ENCODE results near the gene NRG3. TPM values are rescaled to one million over a fixed set of nuclear protein-coding genes. Genes with fewer than 3 reads are reported as not detected.

The NRG3 gene
- total and polyA plus RNA-seq, 2 donors (not counting 1 experiment from before 2014, with no cell fraction given), result not detected

DNA sequence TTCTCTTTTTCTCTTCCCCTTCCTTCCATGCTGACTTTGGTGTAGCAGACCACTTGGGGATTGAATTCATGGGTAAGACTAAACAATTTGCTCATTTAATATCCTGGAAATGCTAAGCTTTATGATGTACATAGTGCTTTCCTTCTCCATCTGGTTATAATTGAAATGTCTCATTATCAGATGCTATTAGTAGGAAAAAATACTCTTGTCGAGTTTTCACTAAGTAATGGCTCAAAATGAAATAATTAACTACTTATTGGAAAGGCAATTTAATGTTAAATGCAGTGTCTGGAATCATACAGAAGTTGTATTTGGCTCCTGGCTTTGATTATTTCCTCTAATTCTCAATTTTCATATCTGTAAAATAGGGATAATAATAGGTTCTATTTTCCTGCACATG is 990.4 kb downstream of the NRG3 start:
- TF ChIP-seq, protein P1, sequence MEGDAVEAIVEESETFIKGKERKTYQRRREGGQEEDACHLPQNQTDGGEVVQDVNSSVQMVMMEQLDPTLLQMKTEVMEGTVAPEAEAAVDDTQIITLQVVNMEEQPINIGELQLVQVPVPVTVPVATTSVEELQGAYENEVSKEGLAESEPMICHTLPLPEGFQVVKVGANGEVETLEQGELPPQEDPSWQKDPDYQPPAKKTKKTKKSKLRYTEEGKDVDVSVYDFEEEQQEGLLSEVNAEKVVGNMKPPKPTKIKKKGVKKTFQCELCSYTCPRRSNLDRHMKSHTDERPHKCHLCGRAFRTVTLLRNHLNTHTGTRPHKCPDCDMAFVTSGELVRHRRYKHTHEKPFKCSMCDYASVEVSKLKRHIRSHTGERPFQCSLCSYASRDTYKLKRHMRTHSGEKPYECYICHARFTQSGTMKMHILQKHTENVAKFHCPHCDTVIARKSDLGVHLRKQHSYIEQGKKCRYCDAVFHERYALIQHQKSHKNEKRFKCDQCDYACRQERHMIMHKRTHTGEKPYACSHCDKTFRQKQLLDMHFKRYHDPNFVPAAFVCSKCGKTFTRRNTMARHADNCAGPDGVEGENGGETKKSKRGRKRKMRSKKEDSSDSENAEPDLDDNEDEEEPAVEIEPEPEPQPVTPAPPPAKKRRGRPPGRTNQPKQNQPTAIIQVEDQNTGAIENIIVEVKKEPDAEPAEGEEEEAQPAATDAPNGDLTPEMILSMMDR (conservative IDR thresholded peaks at IDR 0.05 in 1 of 2, IDR thresholded peaks at IDR 0.05 in 1 of 2; ENCODE audit: low read depth in 1 of 2, low read length in 2 of 2), result no peak
- no peak for TF ChIP-seq EZH2 (IDR thresholded peaks at IDR 0.05; ENCODE audit: low read length, missing control alignments)
- Histone ChIP-seq H3K27ac (ENCODE audit: insufficient read depth, low read length) (no peak overlapping the region), H3K9me3 (ENCODE audit: control insufficient read depth, insufficient read depth, low read depth, low read length) (no peaks in the 10 kb centered on the region)

DNA sequence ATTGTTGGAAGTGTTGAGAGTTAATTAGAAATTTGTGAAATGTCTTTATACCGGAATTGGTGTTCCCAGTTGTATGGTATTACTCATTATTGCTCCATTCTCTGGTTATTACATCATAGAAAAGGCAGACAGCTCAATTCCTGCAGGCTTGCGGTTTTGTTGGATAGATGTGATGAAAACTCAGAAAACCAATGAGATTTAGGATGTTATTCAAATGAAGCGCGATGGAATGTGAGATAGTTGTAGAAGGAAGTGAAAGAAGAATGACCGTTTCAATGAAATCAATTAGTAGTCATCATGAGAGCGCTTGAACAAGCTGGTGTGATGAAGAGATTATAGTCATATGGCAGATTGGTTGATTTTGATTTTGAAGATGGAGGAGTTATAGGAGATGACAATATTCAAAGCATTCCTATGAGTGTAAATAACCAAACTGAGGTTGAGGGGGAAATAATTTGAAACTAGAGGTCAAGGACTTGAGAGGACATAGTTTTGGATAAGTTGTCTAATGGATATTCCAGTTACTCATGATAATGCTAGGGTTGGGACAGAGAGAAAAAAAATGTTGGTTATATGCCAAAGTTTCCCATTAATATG is 991.5 kb downstream of the NRG3 start:
- Histone ChIP-seq H3K4me1 (ENCODE audit: control insufficient read depth, extremely low read depth, insufficient read depth, low read length) (no peaks in the 10 kb centered on the region), H3K4me2 (ENCODE audit: extremely low read depth, insufficient read depth, low read length) (no peak overlapping the region), H3K4me3 (replicated peaks in 1 of 4; ENCODE audit: control extremely low read depth in 1 of 4, insufficient read depth in 1 of 4, low read depth in 3 of 4, low read length in 4 of 4) (no peak overlapping the region), H2AFZ (ENCODE audit: low read length) (no peak overlapping the region), H3K9me3 (ENCODE audit: control insufficient read depth, insufficient read depth, low read depth, low read length) (no peaks in the 10 kb centered on the region), H3K9ac (ENCODE audit: insufficient read depth, low read length) (no peak overlapping the region), H3K36me3 (ENCODE audit: control insufficient read depth, insufficient read depth, low read length) (no peaks in the 10 kb centered on the region), H3K27ac (ENCODE audit: insufficient read depth, low read length) (no peak overlapping the region), H4K20me1 (ENCODE audit: control insufficient read depth, extremely low read depth, insufficient read depth, low read length) (no peaks in the 10 kb centered on the region), H3K79me2 (ENCODE audit: control insufficient read depth, insufficient read depth, low read length) (no peaks in the 10 kb centered on the region), H3K27me3 (ENCODE audit: control insufficient read depth, insufficient read depth, low read length) (no peaks in the 10 kb centered on the region)
- TF ChIP-seq, protein P1 (conservative IDR thresholded peaks at IDR 0.05 in 1 of 2, IDR thresholded peaks at IDR 0.05 in 1 of 2; ENCODE audit: low read depth in 1 of 2, low read length in 2 of 2), result no peak
- TF ChIP-seq EZH2 (IDR thresholded peaks at IDR 0.05; ENCODE audit: low read length, missing control alignments), result no peak
- peak; percentile 31 to 90 for DNase-seq (ENCODE audit: low read depth in 2 of 2)

More for the DNA sequence above, 990.4 kb downstream of the NRG3 start:
- Histone ChIP-seq H2AFZ (ENCODE audit: low read length) (no peak overlapping the region), H3K27me3 (ENCODE audit: control insufficient read depth, insufficient read depth, low read length) (no peaks in the 10 kb centered on the region), H3K36me3 (ENCODE audit: control insufficient read depth, insufficient read depth, low read length) (no peaks in the 10 kb centered on the region), H4K20me1 (ENCODE audit: control insufficient read depth, extremely low read depth, insufficient read depth, low read length) (no peaks in the 10 kb centered on the region), H3K9ac (ENCODE audit: insufficient read depth, low read length) (no peak overlapping the region), H3K4me3 (replicated peaks in 1 of 4; ENCODE audit: control extremely low read depth in 1 of 4, insufficient read depth in 1 of 4, low read depth in 3 of 4, low read length in 4 of 4) (no peak overlapping the region), H3K4me1 (ENCODE audit: control insufficient read depth, extremely low read depth, insufficient read depth, low read length) (no peaks in the 10 kb centered on the region), H3K4me2 (ENCODE audit: extremely low read depth, insufficient read depth, low read length) (no peak overlapping the region), H3K79me2 (ENCODE audit: control insufficient read depth, insufficient read depth, low read length) (no peaks in the 10 kb centered on the region)
- DNase-seq (ENCODE audit: low read depth in 2 of 2), result no peak

DNA sequence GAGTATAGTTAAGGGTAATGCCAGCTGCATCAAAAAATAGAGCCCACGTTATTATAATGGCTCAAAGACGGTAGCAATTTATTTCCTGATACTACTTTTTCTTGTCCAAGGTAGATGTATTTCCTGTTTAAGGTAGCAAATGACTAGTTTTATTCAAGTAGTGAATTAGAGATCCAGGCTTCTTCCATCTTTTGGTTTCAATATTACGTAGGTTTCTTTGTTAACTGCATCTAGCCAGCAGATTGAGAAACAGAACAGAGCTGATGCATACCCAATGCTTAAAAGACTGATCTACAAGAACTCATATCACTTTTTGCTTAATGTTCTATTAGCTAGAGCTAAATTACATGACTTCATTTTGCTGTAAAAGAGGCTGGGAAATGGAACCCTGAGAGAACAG is 992.1 kb downstream of the NRG3 start:
- Histone ChIP-seq H3K4me1 (ENCODE audit: control insufficient read depth, extremely low read depth, insufficient read depth, low read length) (no peaks in the 10 kb centered on the region), H3K4me2 (ENCODE audit: extremely low read depth, insufficient read depth, low read length) (no peak overlapping the region), H3K4me3 (replicated peaks in 1 of 4; ENCODE audit: control extremely low read depth in 1 of 4, insufficient read depth in 1 of 4, low read depth in 3 of 4, low read length in 4 of 4) (no peak overlapping the region), H3K9ac (ENCODE audit: insufficient read depth, low read length) (no peak overlapping the region), H3K9me3 (ENCODE audit: control insufficient read depth, insufficient read depth, low read depth, low read length) (no peaks in the 10 kb centered on the region), H2AFZ (ENCODE audit: low read length) (no peak overlapping the region), H3K79me2 (ENCODE audit: control insufficient read depth, insufficient read depth, low read length) (no peaks in the 10 kb centered on the region), H3K27ac (ENCODE audit: insufficient read depth, low read length) (no peak overlapping the region), H4K20me1 (ENCODE audit: control insufficient read depth, extremely low read depth, insufficient read depth, low read length) (no peaks in the 10 kb centered on the region), H3K27me3 (ENCODE audit: control insufficient read depth, insufficient read depth, low read length) (no peaks in the 10 kb centered on the region), H3K36me3 (ENCODE audit: control insufficient read depth, insufficient read depth, low read length) (no peaks in the 10 kb centered on the region)
- TF ChIP-seq, protein P1 (conservative IDR thresholded peaks at IDR 0.05 in 1 of 2, IDR thresholded peaks at IDR 0.05 in 1 of 2; ENCODE audit: low read depth in 1 of 2, low read length in 2 of 2), result no peak
- TF ChIP-seq EZH2 (IDR thresholded peaks at IDR 0.05; ENCODE audit: low read length, missing control alignments), result no peak
- DNase-seq (ENCODE audit: low read depth in 2 of 2), result no peak

All from fibroblast of lung (primary cell).